GM12878 (cell line): ENCODE measurements around the gene MAML2. TPM values are rescaled to one million over a fixed set of nuclear protein-coding genes. Genes with fewer than 3 reads are reported as not detected.

Experiments
- ATAC-seq: fragments of 200-7000 bp; cut with Tn5 transposase; 3 replicates; pipeline ENCODE4 v1.9.1; 2020; ENCODE audit warnings: mild to moderate bottlenecking, moderate library complexity
- BruUV-seq: library from RNA; stranded (reverse); fragments of 400-500 nt; replicated peaks from 2 replicates; lab custom pipeline; 2021; lab: Mats Ljungman, UMichigan
- CTCF ChIA-PET: fragments of 300-600 bp; sonication (Branson Sonifier 250); formaldehyde crosslinking; extraction: SDS; loops from one replicate; lab custom pipeline; 2021; ENCODE audit warnings: inconsistent platforms; lab: Yijun Ruan, JAX
- POLR2A ChIA-PET: fragments of 350-600 bp; formaldehyde crosslinking; extraction: SDS; loops from one replicate; lab custom pipeline; 2021; ENCODE audit warnings: inconsistent platforms; lab: Charles Lee
- RAD21 ChIA-PET: fragments of 300-600 bp; sonication (Branson Sonifier 250); formaldehyde crosslinking; loops from one replicate; lab custom pipeline; 2023; ENCODE audit warnings: antibody characterized with exemption; ENCODE audit not compliant: unreplicated experiment; lab: Charles Lee
- SMC1A ChIA-PET: fragments of 300-600 bp; sonication (Branson Sonifier 250); formaldehyde crosslinking; loops from one replicate; lab custom pipeline; 2023; ENCODE audit not compliant: unreplicated experiment, uncharacterized antibody; lab: Charles Lee
- DNase-seq: peaks from one replicate; pipeline ENCODE4 v3.0.0-alpha.2; 2011; ENCODE audit warnings: low read depth, low spot score
- FAIRE-seq: peaks from 3 replicates; lab custom pipeline; 2011; peaks lifted over from hg19 to GRCh38; lab: Jason Lieb, UNC
- H2AFZ ChIP-seq: 2 replicates; pipeline ENCODE4 v1.6.0; 2011; ENCODE audit warnings: low read depth, low read length, control low read depth; ENCODE audit not compliant: control insufficient read depth
- H3K27ac ChIP-seq: 2 replicates; pipeline ENCODE4 v1.5.1; 2011; ENCODE audit warnings: control low read depth; ENCODE audit not compliant: control insufficient read depth, insufficient read depth
- H3K27me3 ChIP-seq, 2 experiments: replicated peaks in 1 of 2; 2 replicates each; pipeline versions ENCODE4 v1.6.0 to v1.6.1; 2011; ENCODE audit warnings: low read length in 1 of 2; ENCODE audit not compliant: control insufficient read depth in 2 of 2, insufficient read depth in 2 of 2
- H3K36me3 ChIP-seq, 2 experiments: 2 replicates each; pipeline ENCODE4 v1.5.1; 2011; ENCODE audit warnings: low read length in 1 of 2; ENCODE audit not compliant: control insufficient read depth in 2 of 2, insufficient read depth in 2 of 2
- H3K4me1 ChIP-seq: 2 replicates; pipeline ENCODE4 v1.6.1; 2011; ENCODE audit warnings: mild to moderate bottlenecking, low read length, moderate library complexity, mixed read lengths; ENCODE audit not compliant: control insufficient read depth, insufficient read depth
- H3K4me2 ChIP-seq: 2 replicates; pipeline ENCODE4 v1.6.0; 2011; ENCODE audit warnings: control low read depth; ENCODE audit not compliant: control insufficient read depth, insufficient read depth
- H3K4me3 ChIP-seq: fragments of 200-600 bp; sonication (generic); 2 replicates; pipeline ENCODE4 v1.5.1; 2016
- H3K79me2 ChIP-seq: 2 replicates; pipeline ENCODE4 v1.6.0; 2011; ENCODE audit warnings: low read length; ENCODE audit not compliant: control insufficient read depth, insufficient read depth
- H3K9ac ChIP-seq: 2 replicates; pipeline ENCODE4 v1.8.0; 2011; ENCODE audit warnings: low read length, control low read depth, mixed read lengths; ENCODE audit not compliant: control insufficient read depth, insufficient read depth
- H3K9me3 ChIP-seq: replicated peaks from 3 replicates; pipeline ENCODE4 v1.5.1; 2011; ENCODE audit warnings: mild to moderate bottlenecking, low read length; ENCODE audit not compliant: control insufficient read depth, insufficient read depth
- H4K20me1 ChIP-seq: 2 replicates; pipeline ENCODE4 v1.6.0; 2011; ENCODE audit not compliant: control insufficient read depth, insufficient read depth
- EP300 ChIP-seq, 2 experiments: fragments of 150-350 bp in 1 of 2; IDR thresholded peaks; 2 replicates each; pipeline ENCODE4 v1.6.1; 2011 to 2012; ENCODE audit warnings: low read depth in 2 of 2, low read length in 2 of 2, borderline replicate concordance in 1 of 2, improper control_type of control experiment in 1 of 2, inconsistent platforms in 1 of 2; ENCODE audit not compliant: control insufficient read depth in 1 of 2
- ETV6 ChIP-seq, 2 experiments: fragments of 450-650 bp in 1 of 2; IDR thresholded peaks in 1 of 2; conservative IDR thresholded peaks in 1 of 2; 2 replicates each; pipeline ENCODE4 v1.6.1; 2014; ENCODE audit warnings: antibody characterized with exemption in 1 of 2, borderline replicate concordance in 1 of 2, low read depth in 1 of 2, mild to moderate bottlenecking in 1 of 2, moderate library complexity in 1 of 2
- HSF1 ChIP-seq: fragments of 150-350 bp; IDR thresholded peaks from 2 replicates; pipeline ENCODE4 v1.6.1; 2014; ENCODE audit warnings: mild to moderate bottlenecking, low read depth, low read length
- IKZF1 ChIP-seq: fragments of 450-650 bp; conservative IDR thresholded peaks from 2 replicates; pipeline ENCODE4 v1.6.1; 2017; ENCODE audit warnings: antibody characterized with exemption, mild to moderate bottlenecking
- LARP7 ChIP-seq: fragments of 450-650 bp; IDR thresholded peaks from 2 replicates; pipeline ENCODE4 v1.6.1; 2017; ENCODE audit warnings: mild to moderate bottlenecking
- MEF2A ChIP-seq: IDR thresholded peaks from 2 replicates; pipeline ENCODE4 v1.6.1; 2011; ENCODE audit warnings: low read depth, mild to moderate bottlenecking, low read length, moderate library complexity; ENCODE audit not compliant: insufficient read depth
- MLLT1 ChIP-seq: fragments of 450-650 bp; IDR thresholded peaks from 2 replicates; pipeline ENCODE4 v1.6.1; 2016; ENCODE audit warnings: mild to moderate bottlenecking
- NBN ChIP-seq: fragments of 450-650 bp; IDR thresholded peaks from 2 replicates; pipeline ENCODE4 v1.6.1; 2016
- PBX3 ChIP-seq: IDR thresholded peaks from 2 replicates; pipeline ENCODE4 v1.6.1; 2011; ENCODE audit warnings: mild to moderate bottlenecking, low read depth, low read length, moderate library complexity; ENCODE audit not compliant: insufficient replicate concordance
- SIX5 ChIP-seq: IDR thresholded peaks from 2 replicates; pipeline ENCODE4 v1.6.1; 2011; ENCODE audit warnings: mild to moderate bottlenecking, low read depth, low read length, moderate library complexity; ENCODE audit not compliant: severe bottlenecking
- SREBF2 ChIP-seq: IDR thresholded peaks from 2 replicates; pipeline ENCODE4 v1.6.1; 2012; ENCODE audit warnings: mild to moderate bottlenecking, low read length
- STAT3 ChIP-seq: IDR thresholded peaks from 2 replicates; pipeline ENCODE4 v1.6.1; 2011; ENCODE audit warnings: low read depth, low read length, improper control_type of control experiment
- ZNF384 ChIP-seq: IDR thresholded peaks from 2 replicates; pipeline ENCODE4 v1.6.1; 2012; ENCODE audit warnings: low read depth, mild to moderate bottlenecking, low read length, improper control_type of control experiment, borderline replicate concordance
- WGBS: methylation state at CpG from one replicate; pipeline ENCODE4 v1.1.6; 2016; ENCODE audit warnings: low lambda C conversion rate; ENCODE audit not compliant: insufficient replicate concordance, insufficient coverage; ENCODE audit errors: missing lambda C conversion rate; 5-methylcytosine and 5-hydroxymethylcytosine counted together
- in situ Hi-C: fragments of 300-500 bp; cut with MboI; formaldehyde crosslinking; loops from 9 replicates; pipeline ENCODE4 v1.14.3; 2018; ENCODE audit warnings: mixed read lengths
- intact Hi-C: fragments of 100-400 bp; cut with micrococcal nuclease; formaldehyde crosslinking; loops from one replicate; pipeline ENCODE4 v1.14.2; 2022; ENCODE audit not compliant: unreplicated experiment
- polyA plus RNA-seq, 11 experiments: library from polyadenylated mRNA; depleted of rRNA in 4 of 11; unstranded in 6 of 11; stranded (reverse) in 5 of 11; fragments of >200 nt; fragmentation: Nextera tagmentation in 4 of 11; fragmentation: Illumina TruSeq in 1 of 11; extraction: Ambion mirVana in 4 of 11; extraction: Trizol in 1 of 11; gene quantifications; 1 replicate in 1 of 11; 2 replicates in 10 of 11; pipeline versions ENCODE4 v1.2.1 to v1.2.3, GENCODE V29; 2011 to 2016; ENCODE audit warnings: inconsistent platforms in 2 of 11, missing spikeins in 2 of 11, low read depth in 1 of 11
- total RNA-seq, 4 experiments: library from RNA; depleted of rRNA in 3 of 4; stranded (reverse); fragments of >200 nt in 3 of 4; fragmentation: Illumina TruSeq in 1 of 4; extraction: Trizol in 1 of 4; gene quantifications; 2 replicates each; pipeline versions ENCODE4 v1.2.1 to v1.2.3, GENCODE V29; 2013 to 2021
- TF ChIP-seq, protein P1 (sequence below), 3 experiments: IDR thresholded peaks in 2 of 3; conservative IDR thresholded peaks in 1 of 3; 2 replicates each; pipeline ENCODE4 v1.5.1; 2011; ENCODE audit warnings: low read depth in 3 of 3, low read length in 3 of 3, mild to moderate bottlenecking in 3 of 3, control low read depth in 2 of 3, moderate library complexity in 2 of 3, inconsistent platforms in 1 of 3, mixed read lengths in 1 of 3; ENCODE audit not compliant: control insufficient read depth in 2 of 3, insufficient read depth in 1 of 3; ENCODE audit errors: extremely low read depth in 1 of 3

The MAML2 gene
- total and polyA plus RNA-seq, 10 of the 15 experiments (the other 5 are each of a cell fraction or from before 2014, with no cell fraction given) = 2.5 to 15.1 (median 12.0) TPM

GRCh38 chr11:96376796-96377195 is 33.8 kb upstream of the MAML2 start:
- no peak overlapping the region for H3K9ac ChIP-seq
- no peak overlapping the region for H3K27ac ChIP-seq
- H3K4me1 ChIP-seq = no peaks in the 10 kb centered on the region
- in situ Hi-C loops (no loop called here), intact Hi-C loops (no loop called here)
- ChIA-PET RAD21 (no interaction called here), CTCF (interaction anchor here (0.6 to 1.0 kb wide), 3 partner anchors 33 to 1309 kb away, joined by 3 to 4 read pairs (median 3); no protein-coding TSS in a partner anchor), POLR2A (interaction anchor here (0.7 kb wide), 1 partner anchor 72 kb away, joined by 4 read pairs; no protein-coding TSS in a partner anchor), SMC1A (no interaction called here)
- no peak for DNase-seq
- H3K4me3 ChIP-seq = no peak overlapping the region
- H3K27me3 ChIP-seq = no peaks in the 10 kb centered on the region
- H3K36me3 ChIP-seq = no peaks in the 10 kb centered on the region
- no TSS peak for BruUV-seq
- H3K79me2 ChIP-seq = no peaks in the 10 kb centered on the region
- H4K20me1 ChIP-seq = no peaks in the 10 kb centered on the region
- FAIRE-seq = no peak
- H2AFZ ChIP-seq = no peak overlapping the region
- 100% methylated on average over 1 of the region's 1 CpG for WGBS
- no peaks in the 10 kb centered on the region; the same call in 2 of the 3 replicates for H3K9me3 ChIP-seq
- H3K4me2 ChIP-seq = no peak overlapping the region
- no peak for ATAC-seq
- TF ChIP-seq MLLT1 = no peak
- no peak for TF ChIP-seq ETV6 (conservative IDR thresholded peaks at IDR 0.05 in 1 of 2, IDR thresholded peaks at IDR 0.05 in 1 of 2; ENCODE audit: borderline replicate concordance in 1 of 2, low read depth in 1 of 2)
- TF ChIP-seq SIX5 = no peak
- no peak for TF ChIP-seq SREBF2
- no peak for TF ChIP-seq ZNF384
- no peak for TF ChIP-seq STAT3
- TF ChIP-seq, protein P1, sequence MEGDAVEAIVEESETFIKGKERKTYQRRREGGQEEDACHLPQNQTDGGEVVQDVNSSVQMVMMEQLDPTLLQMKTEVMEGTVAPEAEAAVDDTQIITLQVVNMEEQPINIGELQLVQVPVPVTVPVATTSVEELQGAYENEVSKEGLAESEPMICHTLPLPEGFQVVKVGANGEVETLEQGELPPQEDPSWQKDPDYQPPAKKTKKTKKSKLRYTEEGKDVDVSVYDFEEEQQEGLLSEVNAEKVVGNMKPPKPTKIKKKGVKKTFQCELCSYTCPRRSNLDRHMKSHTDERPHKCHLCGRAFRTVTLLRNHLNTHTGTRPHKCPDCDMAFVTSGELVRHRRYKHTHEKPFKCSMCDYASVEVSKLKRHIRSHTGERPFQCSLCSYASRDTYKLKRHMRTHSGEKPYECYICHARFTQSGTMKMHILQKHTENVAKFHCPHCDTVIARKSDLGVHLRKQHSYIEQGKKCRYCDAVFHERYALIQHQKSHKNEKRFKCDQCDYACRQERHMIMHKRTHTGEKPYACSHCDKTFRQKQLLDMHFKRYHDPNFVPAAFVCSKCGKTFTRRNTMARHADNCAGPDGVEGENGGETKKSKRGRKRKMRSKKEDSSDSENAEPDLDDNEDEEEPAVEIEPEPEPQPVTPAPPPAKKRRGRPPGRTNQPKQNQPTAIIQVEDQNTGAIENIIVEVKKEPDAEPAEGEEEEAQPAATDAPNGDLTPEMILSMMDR (IDR thresholded peaks at IDR 0.05 in 2 of 3, conservative IDR thresholded peaks at IDR 0.05 in 1 of 3; ENCODE audit: control insufficient read depth in 2 of 3, extremely low read depth in 1 of 3, insufficient read depth in 1 of 3, low read depth in 3 of 3, low read length in 3 of 3) = no peak
- TF ChIP-seq PBX3 = no peak
- no peak for TF ChIP-seq MEF2A
- TF ChIP-seq EP300 (IDR thresholded peaks at IDR 0.05; ENCODE audit: borderline replicate concordance in 1 of 2, control insufficient read depth in 1 of 2, low read depth in 2 of 2, low read length in 2 of 2) = no peak
- TF ChIP-seq NBN = no peak
- no peak for TF ChIP-seq IKZF1
- TF ChIP-seq HSF1 = no peak
- no peak for TF ChIP-seq LARP7
